GM23338 (cell line): ENCODE data around the gene RAC3. TPM values are rescaled to one million over a fixed set of nuclear protein-coding genes. Genes with fewer than 3 reads are reported as not detected.

Experiments
- ATAC-seq: fragments of 200-7000 bp; cut with Tn5 transposase; 3 replicates; pipeline ENCODE4 v1.9.1; 2020
- DNase-seq: peaks from one replicate; pipeline ENCODE4 v3.0.0-alpha.2; 2015; ENCODE audit warnings: low spot score
- H2AFZ ChIP-seq: fragments of 200-600 bp; sonication (generic); 2 replicates; pipeline ENCODE4 v1.8.0; 2016; ENCODE audit warnings: antibody characterized with exemption, mild to moderate bottlenecking, moderate library complexity
- H3F3A ChIP-seq: fragments of 200-600 bp; sonication (generic); replicated peaks from 2 replicates; pipeline ENCODE4 v1.8.0; 2017; ENCODE audit warnings: antibody characterized with exemption, mixed run types, low read depth
- H3K27ac ChIP-seq: fragments of 200-600 bp; sonication (generic); 2 replicates; pipeline ENCODE4 v1.6.1; 2016; ENCODE audit warnings: low read depth
- H3K27me3 ChIP-seq: fragments of 200-600 bp; sonication (generic); 2 replicates; pipeline ENCODE4 v1.8.0; 2016; ENCODE audit warnings: mild to moderate bottlenecking, mixed run types, moderate library complexity; ENCODE audit not compliant: insufficient read depth
- H3K36me3 ChIP-seq: fragments of 200-600 bp; sonication (generic); 2 replicates; pipeline ENCODE4 v1.8.0; 2016; ENCODE audit warnings: mild to moderate bottlenecking; ENCODE audit not compliant: insufficient read depth
- H3K4me1 ChIP-seq: fragments of 200-600 bp; sonication (generic); 2 replicates; pipeline ENCODE4 v1.8.0; 2016; ENCODE audit warnings: mild to moderate bottlenecking, moderate library complexity; ENCODE audit not compliant: insufficient read depth
- H3K4me2 ChIP-seq: fragments of 200-600 bp; sonication (generic); 2 replicates; pipeline ENCODE4 v1.7.1; 2017; ENCODE audit warnings: mixed run types
- H3K4me3 ChIP-seq: fragments of 200-600 bp; sonication (generic); 2 replicates; pipeline ENCODE4 v1.6.1; 2016; ENCODE audit warnings: mixed run types
- H3K79me2 ChIP-seq: fragments of 200-600 bp; sonication (generic); replicated peaks from 2 replicates; pipeline ENCODE4 v1.8.0; 2017; ENCODE audit warnings: mild to moderate bottlenecking; ENCODE audit not compliant: insufficient read depth
- H3K9me2 ChIP-seq: fragments of 200-600 bp; sonication (generic); 2 replicates; pipeline ENCODE4 v1.8.0; 2017; ENCODE audit not compliant: insufficient read depth
- H4K20me1 ChIP-seq: fragments of 200-600 bp; sonication (generic); replicated peaks from 2 replicates; pipeline ENCODE4 v1.8.0; 2017; ENCODE audit warnings: mild to moderate bottlenecking; ENCODE audit not compliant: insufficient read depth
- H3K27ac Mint-ChIP-seq: 2 replicates; pipeline ENCODE4 v1.8.0; 2020; ENCODE audit warnings: inconsistent platforms, mild to moderate bottlenecking, moderate library complexity, mixed read lengths
- H3K27me3 Mint-ChIP-seq: 3 replicates; pipeline ENCODE4 v1.8.0; 2022; ENCODE audit warnings: low read depth, mild to moderate bottlenecking, moderate library complexity, mixed read lengths, inconsistent platforms; ENCODE audit not compliant: insufficient read depth, poor library complexity
- H3K36me3 Mint-ChIP-seq: 3 replicates; pipeline ENCODE4 v1.8.0; 2021; ENCODE audit warnings: low read depth, mild to moderate bottlenecking, inconsistent platforms, moderate library complexity, mixed read lengths
- H3K4me1 Mint-ChIP-seq: 3 replicates; pipeline ENCODE4 v1.8.0; 2020; ENCODE audit warnings: mild to moderate bottlenecking, inconsistent platforms, mixed read lengths
- H3K4me3 Mint-ChIP-seq: 3 replicates; pipeline ENCODE4 v1.8.0; 2021; ENCODE audit warnings: moderate library complexity, mild to moderate bottlenecking, inconsistent platforms, mixed read lengths
- H3K9me3 Mint-ChIP-seq: 3 replicates; pipeline ENCODE4 v1.8.0; 2020; ENCODE audit warnings: moderate library complexity, mild to moderate bottlenecking, inconsistent platforms, mixed read lengths
- CREB1 ChIP-seq: fragments of 250-450 bp; sonication (Bioruptor Pico); IDR thresholded peaks from 2 replicates; pipeline ENCODE4 v1.5.0; 2020; ENCODE audit warnings: low read depth, mild to moderate bottlenecking, moderate library complexity
- EZH2 ChIP-seq: fragments of 200-600 bp; sonication (generic); IDR thresholded peaks from one replicate; pipeline ENCODE4 v1.8.0; 2017; ENCODE audit warnings: antibody characterized with exemption, mild to moderate bottlenecking, low read depth; ENCODE audit not compliant: unreplicated experiment
- EZH2phosphoT487 ChIP-seq: fragments of 200-600 bp; sonication (generic); IDR thresholded peaks from one replicate; pipeline ENCODE4 v1.8.1; 2018; ENCODE audit warnings: antibody characterized with exemption; ENCODE audit not compliant: unreplicated experiment
- JUNB ChIP-seq: IDR thresholded peaks from one replicate; pipeline ENCODE4 v1.6.1; 2016; ENCODE audit warnings: antibody characterized with exemption; ENCODE audit not compliant: unreplicated experiment
- NANOG ChIP-seq: IDR thresholded peaks from 2 replicates; pipeline ENCODE4 v1.6.1; 2016; ENCODE audit warnings: antibody characterized with exemption, borderline replicate concordance
- POLR2AphosphoS5 ChIP-seq: IDR thresholded peaks from 2 replicates; pipeline ENCODE4 v1.6.1; 2016; ENCODE audit warnings: antibody characterized with exemption, low read depth
- polyA plus RNA-seq: library from polyadenylated mRNA; unstranded; fragments of >200 nt; fragmentation: Nextera tagmentation; extraction: Ambion mirVana; gene quantifications from 2 replicates; pipeline ENCODE4 v1.2.1, GENCODE V29; 2016
- total RNA-seq: library from RNA; depleted of rRNA; stranded (reverse); fragments of >200 nt; shearing (Covaris generic); gene quantifications from 2 replicates; pipeline ENCODE4 v1.2.3, GENCODE V29; 2014
- TF ChIP-seq, protein P1 (sequence below), 2 experiments: fragments of 200-600 bp in 1 of 2; sonication (generic) in 1 of 2; conservative IDR thresholded peaks; 2 replicates each; pipeline versions ENCODE4 v1.5.1 to v1.6.1; 2016 to 2017; ENCODE audit warnings: antibody characterized with exemption in 2 of 2, low read depth in 2 of 2, mild to moderate bottlenecking in 2 of 2, moderate library complexity in 1 of 2
- TF ChIP-seq, protein P2 (sequence below): IDR thresholded peaks from one replicate; pipeline ENCODE4 v1.6.1; 2018; ENCODE audit warnings: antibody characterized with exemption; ENCODE audit not compliant: unreplicated experiment
- TF ChIP-seq, protein P3 (sequence below): fragments of 250-450 bp; sonication (Bioruptor Pico); IDR thresholded peaks from 2 replicates; pipeline ENCODE4 v1.5.0; 2020; ENCODE audit warnings: mild to moderate bottlenecking, moderate library complexity

Gene RAC3
- total and polyA plus RNA-seq, 2 experiments from 2014 or later: 31.5 to 293 TPM

DNA sequence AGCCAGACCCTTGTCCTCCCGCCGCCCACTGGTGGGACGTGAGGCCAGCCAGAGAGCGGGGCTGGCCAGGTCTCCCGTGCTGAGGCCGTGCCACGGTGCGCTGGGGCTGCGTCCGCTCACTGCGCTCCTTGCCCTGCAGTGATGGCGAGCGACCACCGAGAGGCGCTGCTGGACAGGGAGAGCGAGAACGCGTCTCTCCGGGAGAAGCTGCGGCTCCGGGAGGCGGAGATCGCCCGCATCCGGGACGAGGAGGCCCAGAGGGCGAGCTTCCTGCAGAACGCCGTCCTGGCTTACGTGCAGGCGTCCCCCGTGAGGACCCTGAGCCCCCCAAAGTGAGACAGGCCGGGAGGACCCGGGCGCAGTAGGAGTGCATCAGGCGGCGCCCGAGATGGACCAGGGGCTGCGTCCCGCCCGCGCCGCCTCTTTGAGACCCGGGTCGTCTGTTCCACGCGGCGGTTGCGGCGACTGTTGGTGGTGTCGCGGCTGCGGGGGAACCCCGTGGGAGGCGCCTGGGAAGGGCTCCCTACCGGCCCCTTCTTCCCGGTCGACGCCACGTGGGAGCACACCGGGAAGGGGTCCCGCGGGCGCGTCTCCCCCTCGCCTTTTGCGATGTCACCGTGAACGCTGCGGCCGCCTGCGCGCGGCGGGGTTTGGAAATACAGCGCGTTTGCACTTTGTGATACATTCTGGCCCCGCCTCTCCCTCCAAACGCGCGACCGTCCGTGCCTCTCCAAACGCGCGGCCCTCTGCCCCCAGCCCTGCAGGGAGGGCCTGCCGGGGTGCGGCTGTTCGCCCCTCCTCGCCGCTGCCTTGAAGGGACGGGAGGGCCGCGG lies 792 bp upstream of the RAC3 start:
- H3K4me3 Mint-ChIP-seq: peak overlapping the region; percentile 73
- Histone ChIP-seq H3K4me1 (peaks cover 9% of the 10 kb centered on the region; the same call in 1 of the 2 replicates), H2AFZ (0 out of 2 replicates have a peak overlapping the region, but pooled peaks have one; percentile 32), H3K4me2 (peak overlapping the region; percentile 87), H3K9me2 (no peaks in the 10 kb centered on the region), H3K27me3 (no peaks in the 10 kb centered on the region), H4K20me1 (no peaks in the 10 kb centered on the region; the same call in 1 of the 2 replicates), H3K27ac (no peak overlapping the region), H3K36me3 (no peaks in the 10 kb centered on the region), H3K79me2 (peaks cover 8% of the 10 kb centered on the region; the same call in 1 of the 2 replicates), H3K4me3 (peak overlapping the region; percentile 77), H3F3A (peaks cover 16% of the 10 kb centered on the region)
- peaks cover 17% of the 10 kb centered on the region for H3K27me3 Mint-ChIP-seq
- H3K9me3 Mint-ChIP-seq: no peaks in the 10 kb centered on the region; the same call in 2 of the 3 replicates
- H3K36me3 Mint-ChIP-seq: peaks cover 3% of the 10 kb centered on the region; the same call in 2 of the 3 replicates
- H3K27ac Mint-ChIP-seq: no peak overlapping the region
- H3K4me1 Mint-ChIP-seq: peaks cover 19% of the 10 kb centered on the region
- ATAC-seq: peak; percentile 54
- TF ChIP-seq CREB1 (CRISPR knock-in tag) (0 out of 2 replicates have a peak, but pooled peaks have one; percentile 39), EZH2 (no peak), EZH2phosphoT487 (no peak), NANOG (no peak), JUNB (no peak), POLR2AphosphoS5 (no peak)
- TF ChIP-seq, protein P1, sequence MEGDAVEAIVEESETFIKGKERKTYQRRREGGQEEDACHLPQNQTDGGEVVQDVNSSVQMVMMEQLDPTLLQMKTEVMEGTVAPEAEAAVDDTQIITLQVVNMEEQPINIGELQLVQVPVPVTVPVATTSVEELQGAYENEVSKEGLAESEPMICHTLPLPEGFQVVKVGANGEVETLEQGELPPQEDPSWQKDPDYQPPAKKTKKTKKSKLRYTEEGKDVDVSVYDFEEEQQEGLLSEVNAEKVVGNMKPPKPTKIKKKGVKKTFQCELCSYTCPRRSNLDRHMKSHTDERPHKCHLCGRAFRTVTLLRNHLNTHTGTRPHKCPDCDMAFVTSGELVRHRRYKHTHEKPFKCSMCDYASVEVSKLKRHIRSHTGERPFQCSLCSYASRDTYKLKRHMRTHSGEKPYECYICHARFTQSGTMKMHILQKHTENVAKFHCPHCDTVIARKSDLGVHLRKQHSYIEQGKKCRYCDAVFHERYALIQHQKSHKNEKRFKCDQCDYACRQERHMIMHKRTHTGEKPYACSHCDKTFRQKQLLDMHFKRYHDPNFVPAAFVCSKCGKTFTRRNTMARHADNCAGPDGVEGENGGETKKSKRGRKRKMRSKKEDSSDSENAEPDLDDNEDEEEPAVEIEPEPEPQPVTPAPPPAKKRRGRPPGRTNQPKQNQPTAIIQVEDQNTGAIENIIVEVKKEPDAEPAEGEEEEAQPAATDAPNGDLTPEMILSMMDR (conservative IDR thresholded peaks at IDR 0.05; ENCODE audit: low read depth in 2 of 2): peak; percentile 55 to 97
- TF ChIP-seq, protein P2, sequence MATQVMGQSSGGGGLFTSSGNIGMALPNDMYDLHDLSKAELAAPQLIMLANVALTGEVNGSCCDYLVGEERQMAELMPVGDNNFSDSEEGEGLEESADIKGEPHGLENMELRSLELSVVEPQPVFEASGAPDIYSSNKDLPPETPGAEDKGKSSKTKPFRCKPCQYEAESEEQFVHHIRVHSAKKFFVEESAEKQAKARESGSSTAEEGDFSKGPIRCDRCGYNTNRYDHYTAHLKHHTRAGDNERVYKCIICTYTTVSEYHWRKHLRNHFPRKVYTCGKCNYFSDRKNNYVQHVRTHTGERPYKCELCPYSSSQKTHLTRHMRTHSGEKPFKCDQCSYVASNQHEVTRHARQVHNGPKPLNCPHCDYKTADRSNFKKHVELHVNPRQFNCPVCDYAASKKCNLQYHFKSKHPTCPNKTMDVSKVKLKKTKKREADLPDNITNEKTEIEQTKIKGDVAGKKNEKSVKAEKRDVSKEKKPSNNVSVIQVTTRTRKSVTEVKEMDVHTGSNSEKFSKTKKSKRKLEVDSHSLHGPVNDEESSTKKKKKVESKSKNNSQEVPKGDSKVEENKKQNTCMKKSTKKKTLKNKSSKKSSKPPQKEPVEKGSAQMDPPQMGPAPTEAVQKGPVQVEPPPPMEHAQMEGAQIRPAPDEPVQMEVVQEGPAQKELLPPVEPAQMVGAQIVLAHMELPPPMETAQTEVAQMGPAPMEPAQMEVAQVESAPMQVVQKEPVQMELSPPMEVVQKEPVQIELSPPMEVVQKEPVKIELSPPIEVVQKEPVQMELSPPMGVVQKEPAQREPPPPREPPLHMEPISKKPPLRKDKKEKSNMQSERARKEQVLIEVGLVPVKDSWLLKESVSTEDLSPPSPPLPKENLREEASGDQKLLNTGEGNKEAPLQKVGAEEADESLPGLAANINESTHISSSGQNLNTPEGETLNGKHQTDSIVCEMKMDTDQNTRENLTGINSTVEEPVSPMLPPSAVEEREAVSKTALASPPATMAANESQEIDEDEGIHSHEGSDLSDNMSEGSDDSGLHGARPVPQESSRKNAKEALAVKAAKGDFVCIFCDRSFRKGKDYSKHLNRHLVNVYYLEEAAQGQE: no peak
- TF ChIP-seq, protein P3, sequence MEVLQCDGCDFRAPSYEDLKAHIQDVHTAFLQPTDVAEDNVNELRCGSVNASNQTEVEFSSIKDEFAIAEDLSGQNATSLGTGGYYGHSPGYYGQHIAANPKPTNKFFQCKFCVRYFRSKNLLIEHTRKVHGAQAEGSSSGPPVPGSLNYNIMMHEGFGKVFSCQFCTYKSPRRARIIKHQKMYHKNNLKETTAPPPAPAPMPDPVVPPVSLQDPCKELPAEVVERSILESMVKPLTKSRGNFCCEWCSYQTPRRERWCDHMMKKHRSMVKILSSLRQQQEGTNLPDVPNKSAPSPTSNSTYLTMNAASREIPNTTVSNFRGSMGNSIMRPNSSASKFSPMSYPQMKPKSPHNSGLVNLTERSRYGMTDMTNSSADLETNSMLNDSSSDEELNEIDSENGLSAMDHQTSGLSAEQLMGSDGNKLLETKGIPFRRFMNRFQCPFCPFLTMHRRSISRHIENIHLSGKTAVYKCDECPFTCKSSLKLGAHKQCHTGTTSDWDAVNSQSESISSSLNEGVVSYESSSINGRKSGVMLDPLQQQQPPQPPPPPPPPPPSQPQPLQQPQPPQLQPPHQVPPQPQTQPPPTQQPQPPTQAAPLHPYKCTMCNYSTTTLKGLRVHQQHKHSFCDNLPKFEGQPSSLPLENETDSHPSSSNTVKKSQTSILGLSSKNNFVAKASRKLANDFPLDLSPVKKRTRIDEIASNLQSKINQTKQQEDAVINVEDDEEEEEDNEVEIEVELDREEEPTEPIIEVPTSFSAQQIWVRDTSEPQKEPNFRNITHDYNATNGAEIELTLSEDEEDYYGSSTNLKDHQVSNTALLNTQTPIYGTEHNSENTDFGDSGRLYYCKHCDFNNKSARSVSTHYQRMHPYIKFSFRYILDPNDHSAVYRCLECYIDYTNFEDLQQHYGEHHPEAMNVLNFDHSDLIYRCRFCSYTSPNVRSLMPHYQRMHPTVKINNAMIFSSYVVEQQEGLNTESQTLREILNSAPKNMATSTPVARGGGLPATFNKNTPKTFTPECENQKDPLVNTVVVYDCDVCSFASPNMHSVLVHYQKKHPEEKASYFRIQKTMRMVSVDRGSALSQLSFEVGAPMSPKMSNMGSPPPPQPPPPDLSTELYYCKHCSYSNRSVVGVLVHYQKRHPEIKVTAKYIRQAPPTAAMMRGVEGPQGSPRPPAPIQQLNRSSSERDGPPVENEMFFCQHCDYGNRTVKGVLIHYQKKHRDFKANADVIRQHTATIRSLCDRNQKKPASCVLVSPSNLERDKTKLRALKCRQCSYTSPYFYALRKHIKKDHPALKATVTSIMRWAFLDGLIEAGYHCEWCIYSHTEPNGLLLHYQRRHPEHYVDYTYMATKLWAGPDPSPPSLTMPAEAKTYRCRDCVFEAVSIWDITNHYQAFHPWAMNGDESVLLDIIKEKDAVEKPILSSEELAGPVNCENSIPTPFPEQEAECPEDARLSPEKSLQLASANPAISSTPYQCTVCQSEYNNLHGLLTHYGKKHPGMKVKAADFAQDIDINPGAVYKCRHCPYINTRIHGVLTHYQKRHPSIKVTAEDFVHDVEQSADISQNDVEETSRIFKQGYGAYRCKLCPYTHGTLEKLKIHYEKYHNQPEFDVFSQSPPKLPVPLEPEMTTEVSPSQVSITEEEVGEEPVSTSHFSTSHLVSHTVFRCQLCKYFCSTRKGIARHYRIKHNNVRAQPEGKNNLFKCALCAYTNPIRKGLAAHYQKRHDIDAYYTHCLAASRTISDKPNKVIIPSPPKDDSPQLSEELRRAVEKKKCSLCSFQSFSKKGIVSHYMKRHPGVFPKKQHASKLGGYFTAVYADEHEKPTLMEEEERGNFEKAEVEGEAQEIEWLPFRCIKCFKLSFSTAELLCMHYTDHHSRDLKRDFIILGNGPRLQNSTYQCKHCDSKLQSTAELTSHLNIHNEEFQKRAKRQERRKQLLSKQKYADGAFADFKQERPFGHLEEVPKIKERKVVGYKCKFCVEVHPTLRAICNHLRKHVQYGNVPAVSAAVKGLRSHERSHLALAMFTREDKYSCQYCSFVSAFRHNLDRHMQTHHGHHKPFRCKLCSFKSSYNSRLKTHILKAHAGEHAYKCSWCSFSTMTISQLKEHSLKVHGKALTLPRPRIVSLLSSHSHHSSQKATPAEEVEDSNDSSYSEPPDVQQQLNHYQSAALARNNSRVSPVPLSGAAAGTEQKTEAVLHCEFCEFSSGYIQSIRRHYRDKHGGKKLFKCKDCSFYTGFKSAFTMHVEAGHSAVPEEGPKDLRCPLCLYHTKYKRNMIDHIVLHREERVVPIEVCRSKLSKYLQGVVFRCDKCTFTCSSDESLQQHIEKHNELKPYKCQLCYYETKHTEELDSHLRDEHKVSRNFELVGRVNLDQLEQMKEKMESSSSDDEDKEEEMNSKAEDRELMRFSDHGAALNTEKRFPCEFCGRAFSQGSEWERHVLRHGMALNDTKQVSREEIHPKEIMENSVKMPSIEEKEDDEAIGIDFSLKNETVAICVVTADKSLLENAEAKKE (CRISPR knock-in tag): no peak
- DNase-seq: peak; percentile 92
